Measurements from ENCODE around the gene ITPA. TPM values are rescaled to one million over a fixed set of nuclear protein-coding genes. Genes with fewer than 3 reads are reported as not detected.

ITPA gene
- total and polyA plus RNA-seq, 2 of the 13 experiments (the other 11 are each of a cell fraction or from before 2014, with no cell fraction given): 60.1 to 103 TPM

DNA sequence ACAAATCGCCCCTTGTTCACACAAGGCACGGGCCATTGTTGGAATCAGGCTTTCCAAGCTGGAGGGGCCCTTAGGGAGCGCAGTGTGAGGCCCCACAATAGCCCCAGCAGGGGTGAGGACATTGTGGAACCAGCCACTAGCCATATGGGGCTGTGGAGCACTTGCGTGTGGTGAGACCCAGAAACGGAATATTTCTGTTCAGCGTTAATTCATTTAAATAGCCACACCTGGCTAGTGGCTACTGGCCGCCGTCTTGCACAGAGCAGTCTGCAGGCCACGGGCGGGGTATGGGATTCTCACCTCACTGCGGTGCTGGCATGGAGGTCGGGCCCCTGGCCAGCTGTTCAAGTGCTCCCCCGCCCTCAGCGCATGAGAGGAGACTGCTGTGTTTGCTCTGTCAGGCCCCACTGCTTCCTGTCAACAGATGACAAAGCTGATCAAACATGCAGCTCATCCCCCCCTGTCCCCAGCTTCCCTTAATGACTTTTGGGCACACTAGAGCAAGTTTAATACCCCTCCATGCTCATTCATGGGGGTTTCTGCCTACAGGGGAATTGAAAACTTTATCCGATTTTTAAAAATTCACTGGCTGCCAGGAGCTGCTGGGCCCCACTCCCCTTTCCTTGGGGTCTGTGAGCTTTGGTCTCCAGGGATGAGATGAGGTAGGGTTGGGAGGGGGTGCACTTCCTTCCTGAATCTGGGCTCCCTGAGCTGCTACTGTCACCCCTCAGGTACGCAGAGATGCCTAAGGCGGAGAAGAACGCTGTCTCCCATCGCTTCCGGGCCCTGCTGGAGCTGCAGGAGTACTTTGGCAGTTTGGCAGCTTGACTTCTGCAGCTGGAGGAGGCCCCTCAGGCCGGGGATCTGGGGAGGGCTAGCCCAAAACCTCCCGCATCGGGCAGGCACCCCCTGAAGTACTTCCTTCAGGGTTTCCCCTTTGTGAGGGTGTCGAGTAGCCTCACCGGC, 13.6 kb downstream of the ITPA start (continued):
- TF ChIP-seq, protein P1, sequence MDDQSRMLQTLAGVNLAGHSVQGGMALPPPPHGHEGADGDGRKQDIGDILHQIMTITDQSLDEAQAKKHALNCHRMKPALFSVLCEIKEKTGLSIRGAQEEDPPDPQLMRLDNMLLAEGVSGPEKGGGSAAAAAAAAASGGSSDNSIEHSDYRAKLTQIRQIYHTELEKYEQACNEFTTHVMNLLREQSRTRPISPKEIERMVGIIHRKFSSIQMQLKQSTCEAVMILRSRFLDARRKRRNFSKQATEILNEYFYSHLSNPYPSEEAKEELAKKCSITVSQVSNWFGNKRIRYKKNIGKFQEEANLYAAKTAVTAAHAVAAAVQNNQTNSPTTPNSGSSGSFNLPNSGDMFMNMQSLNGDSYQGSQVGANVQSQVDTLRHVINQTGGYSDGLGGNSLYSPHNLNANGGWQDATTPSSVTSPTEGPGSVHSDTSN (CRISPR knock-in tag; IDR thresholded peaks at IDR 0.05; ENCODE audit: borderline replicate concordance): no peak
- TF ChIP-seq HNRNPK (IDR thresholded peaks at IDR 0.05; ENCODE audit: low read depth, low read length, poor library complexity, severe bottlenecking) (peak; percentile 72), GTF3A (CRISPR knock-in tag; conservative IDR thresholded peaks at IDR 0.05) (peak; percentile 89; the same call in 1 of the 2 replicates), SMAD3 (CRISPR knock-in tag; IDR thresholded peaks at IDR 0.05) (peak; percentile 90), ZFP36L2 (CRISPR knock-in tag; IDR thresholded peaks at IDR 0.05) (peak; percentile 59; the same call in 1 of the 2 replicates), NFIB (CRISPR knock-in tag; IDR thresholded peaks at IDR 0.05; ENCODE audit: borderline replicate concordance) (no peak), RELA (CRISPR knock-in tag; IDR thresholded peaks at IDR 0.05) (peak; percentile 74; the same call in 1 of the 2 replicates), NFE2 (CRISPR knock-in tag; IDR thresholded peaks at IDR 0.05) (no peak), MTF1 (CRISPR knock-in tag; IDR thresholded peaks at IDR 0.05) (no peak), KLF15 (CRISPR knock-in tag; IDR thresholded peaks at IDR 0.05; ENCODE audit: borderline replicate concordance) (peak; percentile 44; the same call in 1 of the 2 replicates)
- TF ChIP-seq, protein P2, sequence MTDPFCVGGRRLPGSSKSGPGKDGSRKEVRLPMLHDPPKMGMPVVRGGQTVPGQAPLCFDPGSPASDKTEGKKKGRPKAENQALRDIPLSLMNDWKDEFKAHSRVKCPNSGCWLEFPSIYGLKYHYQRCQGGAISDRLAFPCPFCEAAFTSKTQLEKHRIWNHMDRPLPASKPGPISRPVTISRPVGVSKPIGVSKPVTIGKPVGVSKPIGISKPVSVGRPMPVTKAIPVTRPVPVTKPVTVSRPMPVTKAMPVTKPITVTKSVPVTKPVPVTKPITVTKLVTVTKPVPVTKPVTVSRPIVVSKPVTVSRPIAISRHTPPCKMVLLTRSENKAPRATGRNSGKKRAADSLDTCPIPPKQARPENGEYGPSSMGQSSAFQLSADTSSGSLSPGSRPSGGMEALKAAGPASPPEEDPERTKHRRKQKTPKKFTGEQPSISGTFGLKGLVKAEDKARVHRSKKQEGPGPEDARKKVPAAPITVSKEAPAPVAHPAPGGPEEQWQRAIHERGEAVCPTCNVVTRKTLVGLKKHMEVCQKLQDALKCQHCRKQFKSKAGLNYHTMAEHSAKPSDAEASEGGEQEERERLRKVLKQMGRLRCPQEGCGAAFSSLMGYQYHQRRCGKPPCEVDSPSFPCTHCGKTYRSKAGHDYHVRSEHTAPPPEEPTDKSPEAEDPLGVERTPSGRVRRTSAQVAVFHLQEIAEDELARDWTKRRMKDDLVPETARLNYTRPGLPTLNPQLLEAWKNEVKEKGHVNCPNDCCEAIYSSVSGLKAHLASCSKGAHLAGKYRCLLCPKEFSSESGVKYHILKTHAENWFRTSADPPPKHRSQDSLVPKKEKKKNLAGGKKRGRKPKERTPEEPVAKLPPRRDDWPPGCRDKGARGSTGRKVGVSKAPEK (CRISPR knock-in tag; IDR thresholded peaks at IDR 0.05; ENCODE audit: borderline replicate concordance): peak; percentile 83; the same call in 1 of the 2 replicates
- TF ChIP-seq, protein P3, sequence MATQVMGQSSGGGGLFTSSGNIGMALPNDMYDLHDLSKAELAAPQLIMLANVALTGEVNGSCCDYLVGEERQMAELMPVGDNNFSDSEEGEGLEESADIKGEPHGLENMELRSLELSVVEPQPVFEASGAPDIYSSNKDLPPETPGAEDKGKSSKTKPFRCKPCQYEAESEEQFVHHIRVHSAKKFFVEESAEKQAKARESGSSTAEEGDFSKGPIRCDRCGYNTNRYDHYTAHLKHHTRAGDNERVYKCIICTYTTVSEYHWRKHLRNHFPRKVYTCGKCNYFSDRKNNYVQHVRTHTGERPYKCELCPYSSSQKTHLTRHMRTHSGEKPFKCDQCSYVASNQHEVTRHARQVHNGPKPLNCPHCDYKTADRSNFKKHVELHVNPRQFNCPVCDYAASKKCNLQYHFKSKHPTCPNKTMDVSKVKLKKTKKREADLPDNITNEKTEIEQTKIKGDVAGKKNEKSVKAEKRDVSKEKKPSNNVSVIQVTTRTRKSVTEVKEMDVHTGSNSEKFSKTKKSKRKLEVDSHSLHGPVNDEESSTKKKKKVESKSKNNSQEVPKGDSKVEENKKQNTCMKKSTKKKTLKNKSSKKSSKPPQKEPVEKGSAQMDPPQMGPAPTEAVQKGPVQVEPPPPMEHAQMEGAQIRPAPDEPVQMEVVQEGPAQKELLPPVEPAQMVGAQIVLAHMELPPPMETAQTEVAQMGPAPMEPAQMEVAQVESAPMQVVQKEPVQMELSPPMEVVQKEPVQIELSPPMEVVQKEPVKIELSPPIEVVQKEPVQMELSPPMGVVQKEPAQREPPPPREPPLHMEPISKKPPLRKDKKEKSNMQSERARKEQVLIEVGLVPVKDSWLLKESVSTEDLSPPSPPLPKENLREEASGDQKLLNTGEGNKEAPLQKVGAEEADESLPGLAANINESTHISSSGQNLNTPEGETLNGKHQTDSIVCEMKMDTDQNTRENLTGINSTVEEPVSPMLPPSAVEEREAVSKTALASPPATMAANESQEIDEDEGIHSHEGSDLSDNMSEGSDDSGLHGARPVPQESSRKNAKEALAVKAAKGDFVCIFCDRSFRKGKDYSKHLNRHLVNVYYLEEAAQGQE (IDR thresholded peaks at IDR 0.05; ENCODE audit: borderline replicate concordance in 1 of 2, low read depth in 1 of 2, low read length in 2 of 2): peak in 1 of 2 experiments; percentile 60; a peak in 1 of 4 replicates
- TF ChIP-seq, protein P4, sequence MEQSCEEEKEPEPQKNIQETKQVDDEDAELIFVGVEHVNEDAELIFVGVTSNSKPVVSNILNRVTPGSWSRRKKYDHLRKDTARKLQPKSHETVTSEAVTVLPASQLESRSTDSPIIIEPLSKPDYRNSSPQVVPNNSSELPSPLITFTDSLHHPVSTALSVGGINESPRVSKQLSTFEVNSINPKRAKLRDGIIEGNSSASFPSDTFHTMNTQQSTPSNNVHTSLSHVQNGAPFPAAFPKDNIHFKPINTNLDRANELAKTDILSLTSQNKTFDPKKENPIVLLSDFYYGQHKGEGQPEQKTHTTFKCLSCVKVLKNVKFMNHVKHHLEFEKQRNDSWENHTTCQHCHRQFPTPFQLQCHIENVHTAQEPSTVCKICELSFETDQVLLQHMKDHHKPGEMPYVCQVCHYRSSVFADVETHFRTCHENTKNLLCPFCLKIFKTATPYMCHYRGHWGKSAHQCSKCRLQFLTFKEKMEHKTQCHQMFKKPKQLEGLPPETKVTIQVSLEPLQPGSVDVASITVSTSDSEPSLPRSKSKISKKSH (CRISPR knock-in tag; IDR thresholded peaks at IDR 0.05; ENCODE audit: borderline replicate concordance): peak; percentile 96
- TF ChIP-seq, protein P5, sequence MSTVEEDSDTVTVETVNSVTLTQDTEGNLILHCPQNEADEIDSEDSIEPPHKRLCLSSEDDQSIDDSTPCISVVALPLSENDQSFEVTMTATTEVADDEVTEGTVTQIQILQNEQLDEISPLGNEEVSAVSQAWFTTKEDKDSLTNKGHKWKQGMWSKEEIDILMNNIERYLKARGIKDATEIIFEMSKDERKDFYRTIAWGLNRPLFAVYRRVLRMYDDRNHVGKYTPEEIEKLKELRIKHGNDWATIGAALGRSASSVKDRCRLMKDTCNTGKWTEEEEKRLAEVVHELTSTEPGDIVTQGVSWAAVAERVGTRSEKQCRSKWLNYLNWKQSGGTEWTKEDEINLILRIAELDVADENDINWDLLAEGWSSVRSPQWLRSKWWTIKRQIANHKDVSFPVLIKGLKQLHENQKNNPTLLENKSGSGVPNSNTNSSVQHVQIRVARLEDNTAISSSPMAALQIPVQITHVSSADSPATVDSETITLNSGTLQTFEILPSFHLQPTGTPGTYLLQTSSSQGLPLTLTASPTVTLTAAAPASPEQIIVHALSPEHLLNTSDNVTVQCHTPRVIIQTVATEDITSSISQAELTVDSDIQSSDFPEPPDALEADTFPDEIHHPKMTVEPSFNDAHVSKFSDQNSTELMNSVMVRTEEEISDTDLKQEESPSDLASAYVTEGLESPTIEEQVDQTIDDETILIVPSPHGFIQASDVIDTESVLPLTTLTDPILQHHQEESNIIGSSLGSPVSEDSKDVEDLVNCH (CRISPR knock-in tag; IDR thresholded peaks at IDR 0.05): peak; percentile 66; the same call in 1 of the 2 replicates

Data from HepG2 (cell line).